C4-2B (cell line): ENCODE data around the gene THAP3.
A peak's percentile ranks its signal among the peaks of the same experiment; 100 is the strongest.

Experiments used
- H3K27ac ChIP-seq: fragments of 450-650 bp; 2 replicates; pipeline ENCODE4 v1.5.1; 2017
- ZFX ChIP-seq: fragments of 450-650 bp; IDR thresholded peaks from 2 replicates; pipeline ENCODE4 v1.6.1; 2017
- TF ChIP-seq, protein P1 (sequence below): fragments of 450-650 bp; conservative IDR thresholded peaks from 2 replicates; pipeline ENCODE4 v1.5.1; 2017; ENCODE audit warnings: mild to moderate bottlenecking

THAP3 gene

GRCh38 chr1:6603238-6603914 is 21.3 kb upstream of the THAP3 start:
- TF ChIP-seq ZFX = no peak
- TF ChIP-seq, protein P1, sequence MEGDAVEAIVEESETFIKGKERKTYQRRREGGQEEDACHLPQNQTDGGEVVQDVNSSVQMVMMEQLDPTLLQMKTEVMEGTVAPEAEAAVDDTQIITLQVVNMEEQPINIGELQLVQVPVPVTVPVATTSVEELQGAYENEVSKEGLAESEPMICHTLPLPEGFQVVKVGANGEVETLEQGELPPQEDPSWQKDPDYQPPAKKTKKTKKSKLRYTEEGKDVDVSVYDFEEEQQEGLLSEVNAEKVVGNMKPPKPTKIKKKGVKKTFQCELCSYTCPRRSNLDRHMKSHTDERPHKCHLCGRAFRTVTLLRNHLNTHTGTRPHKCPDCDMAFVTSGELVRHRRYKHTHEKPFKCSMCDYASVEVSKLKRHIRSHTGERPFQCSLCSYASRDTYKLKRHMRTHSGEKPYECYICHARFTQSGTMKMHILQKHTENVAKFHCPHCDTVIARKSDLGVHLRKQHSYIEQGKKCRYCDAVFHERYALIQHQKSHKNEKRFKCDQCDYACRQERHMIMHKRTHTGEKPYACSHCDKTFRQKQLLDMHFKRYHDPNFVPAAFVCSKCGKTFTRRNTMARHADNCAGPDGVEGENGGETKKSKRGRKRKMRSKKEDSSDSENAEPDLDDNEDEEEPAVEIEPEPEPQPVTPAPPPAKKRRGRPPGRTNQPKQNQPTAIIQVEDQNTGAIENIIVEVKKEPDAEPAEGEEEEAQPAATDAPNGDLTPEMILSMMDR = no peak
- H3K27ac ChIP-seq = peak overlapping the region; percentile 94

GRCh38 chr1:6603915-6604558 is 20.6 kb upstream of the THAP3 start:
- TF ChIP-seq ZFX = no peak
- TF ChIP-seq, protein P1 = no peak
- H3K27ac ChIP-seq = no peak overlapping the region; the same call in 1 of the 2 replicates

DNA sequence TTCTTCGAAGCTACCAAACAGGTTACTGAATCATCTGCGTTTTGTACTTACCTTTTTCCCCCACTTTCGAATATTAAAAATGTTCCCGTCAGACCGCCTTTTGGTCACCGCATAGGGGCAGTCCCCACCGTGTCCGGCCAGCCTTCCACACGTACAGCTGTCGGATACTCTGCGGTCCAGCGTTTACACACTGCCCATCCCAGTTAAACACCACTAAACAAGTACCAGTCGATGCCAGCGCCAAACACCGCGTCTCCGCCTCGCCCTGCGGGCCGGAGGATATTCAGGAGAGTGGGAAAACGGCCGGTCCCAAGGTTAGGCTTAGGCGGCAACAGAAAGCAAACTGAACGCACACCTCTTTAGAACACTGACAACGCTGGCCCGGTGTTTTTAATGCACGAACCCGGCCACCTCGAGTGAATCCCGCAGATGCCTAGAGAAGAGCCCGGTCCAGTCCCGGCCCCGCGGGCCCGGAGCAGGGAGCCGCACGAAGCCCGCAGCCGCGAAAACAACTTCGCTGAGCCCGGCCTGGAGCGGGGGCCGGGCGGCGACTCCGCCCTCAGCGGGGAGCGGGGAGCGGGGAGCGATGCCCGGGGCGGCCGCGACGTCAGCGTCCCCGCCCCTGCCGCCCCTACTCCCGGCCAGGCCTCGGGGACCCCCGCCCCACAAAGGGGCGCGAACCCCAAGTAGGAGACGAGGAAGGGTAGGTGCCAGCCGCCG is 11.9 kb upstream of the THAP3 start:
- H3K27ac ChIP-seq = peak overlapping the region; percentile 87

GRCh38 chr1:6613361-6614018 is 11.2 kb upstream of the THAP3 start, which contains the start of gene PHF13:
Gene PHF13, plus strand, starts transcription at chr1:6613731. Its CDS starts 336 bp downstream, at chr1:6614067.
- TF ChIP-seq, protein P1 = no peak
- no peak for TF ChIP-seq ZFX
- peak within 1 kb of the TSS; percentile 87 for H3K27ac ChIP-seq

More for the DNA sequence above, 11.9 kb upstream of the THAP3 start:
- TF ChIP-seq ZFX = peak; percentile 65; the same call in 1 of the 2 replicates
- TF ChIP-seq, protein P1 = no peak

GRCh38 chr1:6614019-6614928 is 10.4 kb upstream of the THAP3 start:
- H3K27ac ChIP-seq = peak overlapping the region; percentile 87
- TF ChIP-seq, protein P1 = no peak
- peak; percentile 48; the same call in 1 of the 2 replicates for TF ChIP-seq ZFX

DNA sequence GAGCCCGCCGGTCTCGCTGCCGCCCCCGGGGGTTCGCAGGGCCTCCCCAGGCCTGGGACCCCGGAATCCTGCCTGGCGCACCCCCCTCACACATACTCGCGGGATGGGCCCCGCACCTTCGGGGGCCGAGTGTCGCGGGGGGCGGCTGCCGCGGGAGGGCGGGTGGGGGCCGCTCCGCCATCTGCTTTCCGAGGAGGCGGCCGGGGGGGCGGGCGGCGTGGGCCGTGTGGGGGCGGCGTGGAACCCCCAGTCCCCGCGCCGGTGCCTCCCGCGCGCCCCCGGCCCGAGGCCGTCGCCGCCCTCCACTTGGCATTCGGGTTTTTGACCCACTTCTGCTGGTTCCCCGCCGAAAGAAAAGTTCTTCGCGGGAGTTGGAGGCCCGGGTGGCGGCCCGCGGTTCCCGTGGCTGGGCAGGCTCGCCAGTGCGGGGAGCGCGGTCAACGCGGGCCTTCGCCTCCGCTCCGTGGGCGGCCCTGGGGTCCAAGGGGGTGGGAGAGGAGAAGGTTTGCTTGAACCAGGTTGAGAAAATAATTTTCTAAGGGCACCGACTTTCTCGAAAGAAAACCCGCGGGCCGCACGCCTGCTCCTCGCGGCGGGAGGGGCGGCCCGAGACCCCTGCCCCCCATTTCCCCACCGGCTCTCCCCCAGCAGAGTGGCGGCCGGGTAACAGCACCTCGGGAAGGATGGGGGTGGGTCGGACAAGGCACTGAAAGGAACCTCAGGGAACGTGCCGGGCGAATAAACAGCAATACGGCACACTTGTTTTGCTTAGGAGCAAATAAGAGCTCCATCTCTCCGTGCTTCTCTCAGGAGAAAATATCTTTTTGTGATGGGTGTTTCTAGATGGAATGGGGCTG is 9.5 kb upstream of the THAP3 start:
- peak overlapping the region; percentile 87 for H3K27ac ChIP-seq
- peak; percentile 49; the same call in 1 of the 2 replicates for TF ChIP-seq ZFX
- TF ChIP-seq, protein P1 = no peak
